GM18502 (cell line): Measurements from ENCODE around the gene TSPYL6.

Experiments used
- ATAC-seq: cut with Tn5 transposase; IDR thresholded peaks from one replicate; pipeline ENCODE4 v1.9.1; 2021; ENCODE audit warnings: mild to moderate bottlenecking; ENCODE audit not compliant: unreplicated experiment, poor library complexity

TSPYL6 gene

GRCh38 chr2:54207666-54208195 lies 48.3 kb downstream of the TSPYL6 start:
- no peak for ATAC-seq

- ATAC-seq: no peak
These were observed 49.4 kb downstream of the TSPYL6 start for GRCh38 chr2:54206596-54206995.

GRCh38 chr2:54204476-54204875 lies 51.6 kb downstream of the TSPYL6 start:
- no peak for ATAC-seq
